ENCODE measurements around the gene TENT5A.

Gene TENT5A

DNA sequence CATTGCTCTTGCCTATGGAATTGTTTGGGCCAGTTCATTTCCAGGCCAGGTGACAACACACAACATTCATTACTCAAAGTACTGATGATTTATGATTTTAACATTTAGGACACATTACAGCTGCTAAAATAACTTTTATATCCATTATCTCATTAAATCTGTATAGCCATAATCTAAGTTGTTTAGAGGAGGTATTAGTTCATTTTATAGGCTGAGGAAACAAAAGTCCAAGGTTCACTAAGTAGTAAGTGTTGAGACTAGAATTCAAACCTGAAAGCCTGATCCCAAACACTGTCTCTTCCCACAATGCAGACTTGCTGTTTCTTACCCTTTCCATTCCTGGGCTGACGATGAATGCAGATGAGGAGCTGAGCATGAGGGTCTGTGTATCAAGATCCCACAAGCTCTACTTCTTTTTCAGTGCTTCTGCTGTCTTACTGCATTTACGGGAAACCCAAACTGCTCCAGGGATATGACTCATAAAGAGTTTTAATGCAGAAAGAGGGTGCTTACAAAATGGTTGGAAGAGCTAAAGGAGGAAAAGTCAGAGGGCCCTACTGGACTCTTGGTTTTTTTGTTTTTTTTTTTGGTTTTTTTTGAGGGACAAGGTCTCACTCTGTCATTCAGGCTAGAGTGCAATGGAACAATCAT, 17.9 kb downstream of the TENT5A start:
- Histone ChIP-seq H3K9ac (ENCODE audit: low read depth, low read length) (no peak overlapping the region), H3K36me3 (ENCODE audit: control insufficient read depth, insufficient read depth, low read length) (no peaks in the 10 kb centered on the region), H3K27me3 (ENCODE audit: control insufficient read depth, insufficient read depth, low read length) (no peaks in the 10 kb centered on the region), H3K9me3 (ENCODE audit: control insufficient read depth, insufficient read depth, low read length) (no peaks in the 10 kb centered on the region), H3K4me3 (ENCODE audit: low read depth, low read length) (no peak overlapping the region), H3K4me1 (ENCODE audit: control insufficient read depth, insufficient read depth, low read length) (peaks cover 6% of the 10 kb centered on the region; the same call in 1 of the 2 replicates), H3K27ac (ENCODE audit: low read depth, low read length) (no peak overlapping the region)

DNA sequence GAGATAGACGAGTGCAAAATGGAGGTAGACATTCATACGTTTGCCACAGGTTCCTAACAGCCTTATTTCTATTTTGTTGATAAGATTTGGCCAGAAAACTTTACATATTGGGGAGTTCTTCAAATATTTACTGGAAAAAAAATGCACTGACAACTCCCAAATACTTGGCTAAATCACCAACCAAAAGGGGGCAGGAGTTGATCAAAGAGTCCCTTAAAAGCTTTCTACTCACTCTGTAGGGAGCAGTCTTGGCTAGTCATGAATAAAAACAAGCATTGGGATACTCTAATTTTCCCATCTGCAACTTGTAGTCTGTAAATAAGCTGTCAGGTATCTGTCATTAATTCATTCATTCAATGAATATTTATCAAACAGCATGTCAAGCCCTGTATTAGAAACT, 18.4 kb downstream of the TENT5A start:
- no peaks in the 10 kb centered on the region for H3K9me3 ChIP-seq (ENCODE audit: control insufficient read depth, insufficient read depth, low read length)
- no peaks in the 10 kb centered on the region for H3K36me3 ChIP-seq (ENCODE audit: control insufficient read depth, insufficient read depth, low read length)
- no peaks in the 10 kb centered on the region for H3K27me3 ChIP-seq (ENCODE audit: control insufficient read depth, insufficient read depth, low read length)
- no peak overlapping the region for H3K9ac ChIP-seq (ENCODE audit: low read depth, low read length)
- peaks cover 6% of the 10 kb centered on the region; the same call in 1 of the 2 replicates for H3K4me1 ChIP-seq (ENCODE audit: control insufficient read depth, insufficient read depth, low read length)
- no peak overlapping the region for H3K27ac ChIP-seq (ENCODE audit: low read depth, low read length)
- H3K4me3 ChIP-seq (ENCODE audit: low read depth, low read length): no peak overlapping the region

DNA sequence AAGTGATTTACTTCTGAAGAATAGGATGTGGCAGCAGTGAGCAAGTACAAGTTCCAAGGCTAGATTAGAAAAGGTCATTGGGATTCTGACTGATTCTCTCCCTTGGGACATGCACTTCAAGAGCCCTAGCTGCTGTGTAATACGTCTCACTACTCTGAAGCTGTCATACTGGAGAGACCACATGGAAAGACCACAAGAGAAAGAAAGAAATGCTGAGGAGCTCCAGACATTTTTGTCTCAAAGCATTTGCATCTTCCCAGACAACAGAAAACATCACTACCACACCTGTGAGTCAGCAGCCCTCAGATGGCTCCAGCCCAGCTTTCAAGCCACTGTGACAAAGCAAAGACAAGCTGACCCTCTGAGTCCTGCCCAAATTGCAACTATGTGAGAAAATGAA, 20.7 kb downstream of the TENT5A start:
- no peak overlapping the region for H3K4me3 ChIP-seq (ENCODE audit: low read depth, low read length)
- no peaks in the 10 kb centered on the region for H3K4me1 ChIP-seq (ENCODE audit: control insufficient read depth, insufficient read depth, low read length)
- no peaks in the 10 kb centered on the region for H3K27me3 ChIP-seq (ENCODE audit: control insufficient read depth, insufficient read depth, low read length)
- no peak overlapping the region for H3K9ac ChIP-seq (ENCODE audit: low read depth, low read length)
- no peak overlapping the region for H3K27ac ChIP-seq (ENCODE audit: low read depth, low read length)
- H3K36me3 ChIP-seq (ENCODE audit: control insufficient read depth, insufficient read depth, low read length): no peaks in the 10 kb centered on the region
- H3K9me3 ChIP-seq (ENCODE audit: control insufficient read depth, insufficient read depth, low read length): no peaks in the 10 kb centered on the region

DNA sequence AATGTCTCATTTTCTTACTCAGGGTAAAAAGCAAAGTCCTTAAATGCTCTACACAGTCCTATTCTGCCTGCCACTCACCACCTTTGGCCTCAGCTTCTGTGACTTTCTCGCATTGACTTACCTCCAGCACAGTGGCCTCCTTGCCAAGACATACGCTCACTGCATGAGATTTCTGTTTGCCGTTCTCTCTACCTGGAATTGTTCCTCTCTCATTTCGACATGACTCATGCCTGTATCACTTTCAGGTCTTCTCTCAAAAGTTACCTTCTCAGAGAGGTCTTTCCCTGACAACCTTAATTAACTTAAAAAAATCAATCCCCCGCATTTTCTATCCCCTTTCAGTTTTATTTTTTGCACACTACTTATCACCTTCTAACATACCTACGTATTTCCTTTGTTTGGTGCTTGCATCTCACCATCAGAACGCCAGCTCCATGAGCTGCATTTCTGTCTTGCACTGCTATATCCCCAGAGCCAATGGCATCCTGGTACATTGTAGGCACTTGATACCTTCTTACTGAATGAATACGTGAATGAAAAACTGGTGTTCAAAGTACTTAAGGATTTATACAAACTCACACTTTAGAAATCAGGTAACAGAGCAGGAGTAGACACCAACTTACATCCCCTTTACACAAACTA, 24.5 kb downstream of the TENT5A start:
- Histone ChIP-seq H3K4me1 (ENCODE audit: control insufficient read depth, insufficient read depth, low read length) (no peaks in the 10 kb centered on the region), H3K27me3 (ENCODE audit: control insufficient read depth, insufficient read depth, low read length) (no peaks in the 10 kb centered on the region), H3K27ac (ENCODE audit: low read depth, low read length) (no peak overlapping the region), H3K9ac (ENCODE audit: low read depth, low read length) (no peak overlapping the region), H3K36me3 (ENCODE audit: control insufficient read depth, insufficient read depth, low read length) (no peaks in the 10 kb centered on the region), H3K9me3 (ENCODE audit: control insufficient read depth, insufficient read depth, low read length) (no peaks in the 10 kb centered on the region), H3K4me3 (ENCODE audit: low read depth, low read length) (no peak overlapping the region)

DNA sequence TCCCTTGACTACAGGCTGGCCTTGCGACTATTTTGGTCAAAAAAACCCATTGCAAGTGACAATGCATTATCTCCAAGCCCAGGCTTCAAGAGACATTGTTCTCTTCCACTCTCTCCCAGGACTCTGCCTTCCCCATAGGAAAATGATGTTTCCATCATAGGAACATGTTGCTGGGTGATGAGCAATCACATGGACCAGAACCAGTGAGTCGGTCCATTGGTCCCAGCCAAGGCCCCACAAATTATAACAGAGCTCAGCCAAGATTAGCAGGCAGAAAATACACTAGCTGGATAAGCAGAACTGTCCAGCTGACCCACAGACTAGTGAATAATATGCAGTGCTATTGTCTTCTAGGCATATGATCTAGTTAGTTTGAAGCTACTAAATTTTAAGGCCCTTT, 27.4 kb downstream of the TENT5A start:
- no peaks in the 10 kb centered on the region for H3K9me3 ChIP-seq (ENCODE audit: control insufficient read depth, insufficient read depth, low read length)
- no peaks in the 10 kb centered on the region for H3K27me3 ChIP-seq (ENCODE audit: control insufficient read depth, insufficient read depth, low read length)
- H3K27ac ChIP-seq (ENCODE audit: low read depth, low read length): no peak overlapping the region
- H3K36me3 ChIP-seq (ENCODE audit: control insufficient read depth, insufficient read depth, low read length): no peaks in the 10 kb centered on the region
- H3K4me1 ChIP-seq (ENCODE audit: control insufficient read depth, insufficient read depth, low read length): no peaks in the 10 kb centered on the region
- H3K4me3 ChIP-seq (ENCODE audit: low read depth, low read length): no peak overlapping the region
- H3K9ac ChIP-seq (ENCODE audit: low read depth, low read length): no peak overlapping the region

DNA sequence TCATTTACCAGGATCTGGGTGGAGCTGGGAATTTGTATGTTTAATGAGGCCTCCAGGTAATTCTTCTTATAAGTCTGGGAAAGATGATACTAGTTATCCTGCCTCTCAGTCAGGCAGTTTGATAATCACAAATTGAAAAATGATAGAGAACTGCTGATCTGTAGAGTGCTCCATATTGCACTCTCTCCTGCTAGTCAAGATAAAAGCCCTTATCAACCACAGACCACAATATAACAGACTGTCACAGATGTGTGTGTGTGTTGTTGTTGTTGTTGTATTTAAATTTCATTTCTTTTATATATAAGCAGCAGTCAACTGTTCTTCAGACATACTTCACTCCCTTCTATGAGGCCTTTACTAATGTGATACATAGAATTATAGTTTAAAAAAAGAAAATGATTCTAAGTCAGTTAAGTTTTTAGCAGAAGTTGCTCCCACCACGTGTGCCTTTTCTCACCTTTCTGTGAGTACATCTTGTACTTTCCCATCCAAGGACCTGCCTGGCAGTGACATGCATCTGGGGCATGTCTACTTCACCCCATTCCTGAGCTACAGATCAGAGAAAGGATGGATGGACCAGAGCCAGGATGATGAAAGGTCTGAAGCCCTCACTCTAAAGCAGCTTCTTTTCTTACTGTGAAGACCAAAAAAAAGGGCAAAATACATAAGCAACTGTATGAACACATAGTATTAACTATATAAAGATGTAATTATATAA, 29.8 kb downstream of the TENT5A start:
- no peaks in the 10 kb centered on the region for H3K36me3 ChIP-seq (ENCODE audit: control insufficient read depth, insufficient read depth, low read length)
- no peak overlapping the region for H3K27ac ChIP-seq (ENCODE audit: low read depth, low read length)
- no peak overlapping the region for H3K4me3 ChIP-seq (ENCODE audit: low read depth, low read length)
- H3K27me3 ChIP-seq (ENCODE audit: control insufficient read depth, insufficient read depth, low read length): no peaks in the 10 kb centered on the region
- no peaks in the 10 kb centered on the region for H3K4me1 ChIP-seq (ENCODE audit: control insufficient read depth, insufficient read depth, low read length)
- no peaks in the 10 kb centered on the region for H3K9me3 ChIP-seq (ENCODE audit: control insufficient read depth, insufficient read depth, low read length)
- H3K9ac ChIP-seq (ENCODE audit: low read depth, low read length): no peak overlapping the region

DNA sequence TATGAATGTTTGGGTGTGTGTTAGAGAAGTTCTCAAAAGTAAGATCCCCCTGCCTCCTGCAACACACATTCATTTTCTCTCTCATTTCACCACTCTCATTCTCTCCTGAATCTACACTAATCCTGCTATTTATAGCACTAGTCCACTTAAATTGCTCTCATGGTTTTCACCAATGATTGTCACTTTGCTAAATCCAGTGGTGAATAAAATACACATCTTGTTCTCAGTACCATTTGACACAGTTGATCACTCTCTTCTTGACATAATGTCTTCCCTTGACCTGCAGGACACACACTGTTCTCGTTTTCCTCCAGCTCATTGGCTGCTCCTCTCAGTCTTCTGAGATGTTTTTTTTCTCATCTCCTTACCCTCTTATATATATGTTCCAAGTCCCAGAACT, 32.1 kb downstream of the TENT5A start:
- Histone ChIP-seq H3K4me1 (ENCODE audit: control insufficient read depth, insufficient read depth, low read length) (no peaks in the 10 kb centered on the region), H3K27me3 (ENCODE audit: control insufficient read depth, insufficient read depth, low read length) (no peaks in the 10 kb centered on the region), H3K4me3 (ENCODE audit: low read depth, low read length) (no peak overlapping the region), H3K27ac (ENCODE audit: low read depth, low read length) (no peak overlapping the region), H3K36me3 (ENCODE audit: control insufficient read depth, insufficient read depth, low read length) (no peaks in the 10 kb centered on the region), H3K9me3 (ENCODE audit: control insufficient read depth, insufficient read depth, low read length) (no peaks in the 10 kb centered on the region), H3K9ac (ENCODE audit: low read depth, low read length) (no peak overlapping the region)

DNA sequence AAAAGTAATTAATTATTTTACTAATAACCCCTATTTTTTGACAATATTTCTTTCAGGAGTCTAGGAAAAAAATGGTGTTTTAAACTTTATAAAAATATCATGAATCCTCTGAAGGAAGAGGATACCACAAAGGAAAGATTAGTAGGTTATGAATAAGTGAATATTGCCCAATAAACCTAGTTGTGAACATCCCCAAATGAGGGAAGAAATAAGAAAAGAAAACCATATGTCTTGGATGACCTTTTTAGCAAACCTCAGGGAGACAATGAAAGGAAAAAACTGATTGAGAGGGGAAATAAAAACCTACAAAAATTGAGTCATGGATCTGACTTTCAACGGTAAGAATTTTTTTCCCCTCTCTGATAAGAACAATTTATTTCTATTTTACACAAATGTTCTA, 34.4 kb downstream of the TENT5A start:
- H3K27me3 ChIP-seq (ENCODE audit: control insufficient read depth, insufficient read depth, low read length): no peaks in the 10 kb centered on the region
- H3K4me3 ChIP-seq (ENCODE audit: low read depth, low read length): no peak overlapping the region
- no peaks in the 10 kb centered on the region for H3K4me1 ChIP-seq (ENCODE audit: control insufficient read depth, insufficient read depth, low read length)
- no peaks in the 10 kb centered on the region for H3K36me3 ChIP-seq (ENCODE audit: control insufficient read depth, insufficient read depth, low read length)
- no peaks in the 10 kb centered on the region for H3K9me3 ChIP-seq (ENCODE audit: control insufficient read depth, insufficient read depth, low read length)
- no peak overlapping the region for H3K9ac ChIP-seq (ENCODE audit: low read depth, low read length)
- no peak overlapping the region for H3K27ac ChIP-seq (ENCODE audit: low read depth, low read length)

DNA sequence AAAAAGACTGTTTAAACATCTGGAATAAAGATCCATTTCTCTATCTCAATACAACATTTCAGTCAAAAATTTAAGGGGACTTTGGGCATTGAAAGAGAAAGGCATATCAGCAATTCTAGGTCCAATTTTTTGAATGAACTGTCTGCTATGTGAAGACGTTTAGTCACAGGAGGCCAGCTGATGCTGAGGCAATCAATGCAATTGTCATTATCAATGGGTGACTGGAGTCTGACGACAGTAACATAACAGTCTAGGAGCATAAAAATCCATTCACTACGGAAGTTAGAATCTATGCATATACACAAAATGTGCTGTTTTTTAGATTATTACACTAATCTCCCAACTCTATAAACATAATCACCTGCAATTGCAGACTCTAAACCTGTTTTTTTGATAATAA, 37.8 kb downstream of the TENT5A start:
- Histone ChIP-seq H3K4me3 (ENCODE audit: low read depth, low read length) (no peak overlapping the region), H3K27ac (ENCODE audit: low read depth, low read length) (no peak overlapping the region), H3K4me1 (ENCODE audit: control insufficient read depth, insufficient read depth, low read length) (peaks cover 6% of the 10 kb centered on the region; the same call in 1 of the 2 replicates), H3K9me3 (ENCODE audit: control insufficient read depth, insufficient read depth, low read length) (no peaks in the 10 kb centered on the region), H3K9ac (ENCODE audit: low read depth, low read length) (no peak overlapping the region), H3K27me3 (ENCODE audit: control insufficient read depth, insufficient read depth, low read length) (no peaks in the 10 kb centered on the region), H3K36me3 (ENCODE audit: control insufficient read depth, insufficient read depth, low read length) (no peaks in the 10 kb centered on the region)

DNA sequence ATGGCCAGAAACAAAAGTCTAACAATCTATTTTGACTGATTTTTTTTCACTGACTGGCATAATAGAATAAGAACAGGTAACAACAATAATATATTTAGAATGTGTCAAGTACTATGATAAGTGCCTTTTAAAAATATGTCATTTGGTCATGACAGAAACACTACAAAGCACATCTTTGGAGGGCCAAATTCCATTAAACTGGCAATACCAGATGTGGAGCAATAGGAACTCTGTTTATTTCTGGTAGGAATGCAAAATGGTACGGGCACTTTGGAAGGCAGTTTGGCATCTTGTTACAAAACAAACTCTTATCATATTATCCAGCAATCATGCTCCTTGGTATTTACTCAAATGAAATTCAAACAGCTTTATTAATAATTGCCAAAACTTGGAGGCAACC, 39.3 kb downstream of the TENT5A start:
- H3K9ac ChIP-seq (ENCODE audit: low read depth, low read length): no peak overlapping the region
- H3K27ac ChIP-seq (ENCODE audit: low read depth, low read length): no peak overlapping the region
- no peaks in the 10 kb centered on the region for H3K9me3 ChIP-seq (ENCODE audit: control insufficient read depth, insufficient read depth, low read length)
- H3K4me1 ChIP-seq (ENCODE audit: control insufficient read depth, insufficient read depth, low read length): peaks cover 19% of the 10 kb centered on the region
- H3K27me3 ChIP-seq (ENCODE audit: control insufficient read depth, insufficient read depth, low read length): no peaks in the 10 kb centered on the region
- H3K4me3 ChIP-seq (ENCODE audit: low read depth, low read length): no peak overlapping the region
- H3K36me3 ChIP-seq (ENCODE audit: control insufficient read depth, insufficient read depth, low read length): no peaks in the 10 kb centered on the region

DNA sequence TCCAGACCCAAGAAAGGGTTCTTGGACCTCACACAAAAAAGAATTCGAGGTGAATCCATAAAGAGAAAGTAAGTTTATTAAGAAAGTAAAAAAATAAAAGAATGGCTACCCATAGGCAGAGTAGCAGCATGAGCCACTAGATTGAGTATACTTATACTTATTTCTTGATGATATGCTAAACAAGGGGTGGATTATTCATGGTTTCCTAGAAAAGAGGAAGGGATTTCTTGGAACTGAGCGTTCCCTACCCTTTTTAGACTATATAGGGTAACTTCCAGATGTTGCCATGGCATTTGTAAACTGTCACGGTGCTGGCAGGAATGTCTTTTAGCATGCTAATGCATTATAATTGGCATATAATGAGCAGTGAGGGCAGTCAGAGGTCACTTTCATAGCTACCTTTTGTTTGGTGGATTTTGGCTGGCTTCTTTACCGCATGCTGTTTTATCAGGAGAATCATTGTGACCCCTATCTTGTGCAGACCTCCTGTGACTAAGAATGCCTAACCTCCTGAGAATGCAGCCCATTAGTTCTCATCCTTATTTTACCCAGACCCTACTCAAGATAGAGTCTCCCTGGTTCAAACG, 44.3 kb downstream of the TENT5A start:
- Histone ChIP-seq H3K27me3 (ENCODE audit: control insufficient read depth, insufficient read depth, low read length) (no peaks in the 10 kb centered on the region), H3K9ac (ENCODE audit: low read depth, low read length) (no peak overlapping the region), H3K4me3 (ENCODE audit: low read depth, low read length) (peak overlapping the region; percentile 25; the same call in 1 of the 2 replicates), H3K4me1 (ENCODE audit: control insufficient read depth, insufficient read depth, low read length) (peaks cover 33% of the 10 kb centered on the region), H3K27ac (ENCODE audit: low read depth, low read length) (peak overlapping the region; percentile 76), H3K9me3 (ENCODE audit: control insufficient read depth, insufficient read depth, low read length) (no peaks in the 10 kb centered on the region), H3K36me3 (ENCODE audit: control insufficient read depth, insufficient read depth, low read length) (no peaks in the 10 kb centered on the region)
